HG03039 (cell line): Measurements from ENCODE around the gene PICALM.

Source experiments
- ATAC-seq: cut with Tn5 transposase; IDR thresholded peaks from one replicate; pipeline ENCODE4 v1.9.1; 2021; ENCODE audit warnings: mild to moderate bottlenecking, moderate library complexity; ENCODE audit not compliant: unreplicated experiment

PICALM gene

GRCh38 chr11:86081455-86081854 is 12.6 kb upstream of the PICALM start:
- ATAC-seq, result no peak

GRCh38 chr11:86079421-86079820 is 10.5 kb upstream of the PICALM start:
- ATAC-seq, result no peak

- ATAC-seq, result no peak
Measured at GRCh38 chr11:86073948-86074347, 5.1 kb upstream of the PICALM start.

- no peak for ATAC-seq
Measured at GRCh38 chr11:86072211-86072610, 3.3 kb upstream of the PICALM start.

GRCh38 chr11:86070142-86071056 is 1.5 kb upstream of the PICALM start:
- ATAC-seq, result no peak

- no peak for ATAC-seq
Measured at GRCh38 chr11:86069408-86070101, 671 bp upstream of the PICALM start.

GRCh38 chr11:86068138-86068871 is 579 bp downstream of the PICALM start:
- ATAC-seq, result peak; percentile 13

GRCh38 chr11:86067851-86068137 is 1.1 kb downstream of the PICALM start:
- no peak for ATAC-seq

- no peak for ATAC-seq
Measured at GRCh38 chr11:86067009-86067850, 1.7 kb downstream of the PICALM start.

GRCh38 chr11:86066657-86067008 is 2.3 kb downstream of the PICALM start:
- ATAC-seq, result no peak

- no peak for ATAC-seq
Measured at GRCh38 chr11:86066033-86066432, 2.9 kb downstream of the PICALM start.

GRCh38 chr11:86064220-86064803 is 4.6 kb downstream of the PICALM start:
- ATAC-seq, result no peak

GRCh38 chr11:86063536-86063935 is 5.3 kb downstream of the PICALM start:
- ATAC-seq, result no peak

GRCh38 chr11:86062719-86063118 is 6.2 kb downstream of the PICALM start:
- ATAC-seq, result no peak

- no peak for ATAC-seq
Measured at GRCh38 chr11:86061483-86062205, 7.2 kb downstream of the PICALM start.

- no peak for ATAC-seq
Measured at GRCh38 chr11:86060544-86060943, 8.3 kb downstream of the PICALM start.

GRCh38 chr11:86058360-86058759 is 10.5 kb downstream of the PICALM start:
- no peak for ATAC-seq

- no peak for ATAC-seq
Measured at GRCh38 chr11:86056351-86056854, 12.5 kb downstream of the PICALM start.
